OCI-LY7 (cell line): ENCODE results near the gene UBQLNL. TPM values are rescaled to one million over a fixed set of nuclear protein-coding genes. Genes with fewer than 3 reads are reported as not detected.

Experiments
- BruUV-seq: library from RNA; stranded (reverse); fragments of 400-500 nt; replicated peaks from 2 replicates; lab custom pipeline; 2021; lab: Mats Ljungman, UMichigan
- CTCF ChIA-PET: fragments of 300-600 bp; sonication (Branson Sonifier 250); formaldehyde crosslinking; loops from one replicate; lab custom pipeline; 2022; ENCODE audit warnings: antibody characterized with exemption; ENCODE audit not compliant: unreplicated experiment; lab: Charles Lee
- POLR2A ChIA-PET: fragments of 300-600 bp; sonication (Branson Sonifier 250); formaldehyde crosslinking; loops from one replicate; lab custom pipeline; 2022; ENCODE audit warnings: antibody characterized with exemption; lab: Charles Lee
- DNase-seq: peaks from one replicate; pipeline ENCODE4 v3.0.0-alpha.2; 2015; ENCODE audit warnings: low spot score
- H2AFZ ChIP-seq: fragments of 200-600 bp; sonication (generic), shearing (Covaris generic); 2 replicates; pipeline ENCODE4 v1.6.1; 2014; ENCODE audit warnings: mild to moderate bottlenecking, antibody characterized with exemption, low read length, moderate library complexity
- H3K27ac ChIP-seq: fragments of 200-600 bp; sonication (generic); 2 replicates; pipeline ENCODE4 v1.5.1; 2014; ENCODE audit warnings: mixed run types, low read depth, mild to moderate bottlenecking, moderate library complexity, low read length, inconsistent platforms; ENCODE audit not compliant: poor library complexity, severe bottlenecking
- H3K36me3 ChIP-seq: fragments of 200-600 bp; sonication (generic); 2 replicates; pipeline ENCODE4 v1.6.1; 2014; ENCODE audit warnings: mild to moderate bottlenecking, antibody characterized with exemption, low read length, moderate library complexity, mixed read lengths; ENCODE audit not compliant: insufficient read depth
- H3K4me1 ChIP-seq: fragments of 200-600 bp; sonication (generic); 2 replicates; pipeline ENCODE4 v1.5.1; 2014; ENCODE audit warnings: mild to moderate bottlenecking, low read length; ENCODE audit not compliant: insufficient read depth, poor library complexity, severe bottlenecking
- H3K4me2 ChIP-seq: fragments of 200-600 bp; sonication (generic); 2 replicates; pipeline ENCODE4 v1.6.1; 2014; ENCODE audit warnings: mild to moderate bottlenecking, low read length
- H3K4me3 ChIP-seq: fragments of 200-600 bp; sonication (generic); 2 replicates; pipeline ENCODE4 v1.5.1; 2014; ENCODE audit warnings: mild to moderate bottlenecking, low read depth, low read length; ENCODE audit not compliant: poor library complexity, severe bottlenecking
- H3K79me2 ChIP-seq: fragments of 200-600 bp; sonication (generic); 2 replicates; pipeline ENCODE4 v1.6.1; 2016; ENCODE audit warnings: low read depth, mild to moderate bottlenecking, low read length, moderate library complexity, mixed read lengths; ENCODE audit not compliant: insufficient read depth
- H3K9me2 ChIP-seq: fragments of 200-600 bp; sonication (generic); 2 replicates; pipeline ENCODE4 v1.6.1; 2016; ENCODE audit warnings: mild to moderate bottlenecking, low read length, mixed read lengths; ENCODE audit not compliant: insufficient read depth
- H3K9me3 ChIP-seq: fragments of 200-600 bp; sonication (generic); 2 replicates; pipeline ENCODE4 v1.6.1; 2014; ENCODE audit warnings: mild to moderate bottlenecking, mixed run types, low read length, mixed read lengths
- H4K20me1 ChIP-seq: fragments of 200-600 bp; sonication (generic); 2 replicates; pipeline ENCODE4 v1.6.1; 2014; ENCODE audit warnings: mild to moderate bottlenecking, antibody characterized with exemption, low read length, moderate library complexity, mixed read lengths; ENCODE audit not compliant: insufficient read depth
- EZH2phosphoT487 ChIP-seq: fragments of 200-600 bp; sonication (generic); IDR thresholded peaks from 2 replicates; pipeline ENCODE4 v1.6.1; 2018; ENCODE audit warnings: low read depth, borderline replicate concordance, mild to moderate bottlenecking, mixed run types, antibody characterized with exemption, low read length, moderate library complexity, mixed read lengths
- intact Hi-C: fragments of 100-400 bp; cut with micrococcal nuclease; formaldehyde crosslinking; loops from one replicate; pipeline ENCODE4 v1.10.0; 2022; ENCODE audit not compliant: unreplicated experiment
- total RNA-seq, 2 experiments: library from RNA; depleted of rRNA in 1 of 2; stranded (reverse); fragments of >200 nt in 1 of 2; shearing (Covaris generic) in 1 of 2; gene quantifications; 2 replicates each; pipeline ENCODE4 v1.2.3, GENCODE V29; 2014 to 2022
- TF ChIP-seq, protein P1 (sequence below): fragments of 200-600 bp; sonication (generic); conservative IDR thresholded peaks from 2 replicates; pipeline ENCODE4 v1.5.1; 2014; ENCODE audit warnings: mild to moderate bottlenecking, antibody characterized with exemption, low read length, moderate library complexity, mixed read lengths

UBQLNL gene
- total RNA-seq, 2 experiments from 2014 or later = 0.13 TPM; not detected in 1

DNA sequence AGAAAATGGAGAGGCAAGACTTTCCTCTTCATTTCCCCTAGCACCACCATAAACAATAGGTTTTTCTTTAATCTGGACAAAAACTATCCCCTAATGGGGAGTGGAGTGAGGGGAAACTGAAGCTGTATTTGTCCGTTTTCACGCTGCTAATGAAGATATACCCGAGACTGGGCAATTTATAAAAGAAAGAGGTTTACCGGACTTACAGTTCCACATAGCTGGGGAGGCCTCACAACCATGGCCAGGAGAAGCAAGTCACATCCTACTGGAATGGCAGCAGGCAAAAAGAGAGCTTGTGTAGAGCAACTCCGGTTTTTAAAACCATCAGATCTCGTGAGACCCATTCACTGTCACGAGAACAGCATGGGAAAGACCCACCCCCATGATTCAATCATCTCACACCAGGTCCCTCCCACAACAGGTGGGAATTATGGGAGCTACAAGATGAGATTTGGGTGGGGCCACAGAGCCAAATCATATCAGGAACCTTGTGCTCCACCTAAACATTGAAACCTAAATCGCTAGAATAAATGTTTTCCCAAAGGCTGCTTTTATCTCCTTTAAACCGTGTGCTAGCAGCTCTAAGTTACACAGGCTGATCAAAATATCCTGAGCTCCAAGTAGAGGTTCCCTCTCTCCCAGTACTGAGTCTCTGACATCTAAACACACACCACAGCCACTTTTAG is 11.0 kb downstream of the UBQLNL start:
- Histone ChIP-seq H3K79me2 (no peaks in the 10 kb centered on the region), H3K9me2 (no peaks in the 10 kb centered on the region), H3K4me1 (no peaks in the 10 kb centered on the region), H4K20me1 (no peaks in the 10 kb centered on the region), H3K27ac (no peak overlapping the region), H3K9me3 (no peaks in the 10 kb centered on the region), H2AFZ (no peak overlapping the region), H3K36me3 (no peaks in the 10 kb centered on the region), H3K4me3 (no peak overlapping the region), H3K4me2 (no peak overlapping the region)
- ChIA-PET CTCF (no interaction called here), POLR2A (no interaction called here)
- intact Hi-C loops = no loop called here
- no TSS peak for BruUV-seq
- DNase-seq = no peak
- TF ChIP-seq, protein P1, sequence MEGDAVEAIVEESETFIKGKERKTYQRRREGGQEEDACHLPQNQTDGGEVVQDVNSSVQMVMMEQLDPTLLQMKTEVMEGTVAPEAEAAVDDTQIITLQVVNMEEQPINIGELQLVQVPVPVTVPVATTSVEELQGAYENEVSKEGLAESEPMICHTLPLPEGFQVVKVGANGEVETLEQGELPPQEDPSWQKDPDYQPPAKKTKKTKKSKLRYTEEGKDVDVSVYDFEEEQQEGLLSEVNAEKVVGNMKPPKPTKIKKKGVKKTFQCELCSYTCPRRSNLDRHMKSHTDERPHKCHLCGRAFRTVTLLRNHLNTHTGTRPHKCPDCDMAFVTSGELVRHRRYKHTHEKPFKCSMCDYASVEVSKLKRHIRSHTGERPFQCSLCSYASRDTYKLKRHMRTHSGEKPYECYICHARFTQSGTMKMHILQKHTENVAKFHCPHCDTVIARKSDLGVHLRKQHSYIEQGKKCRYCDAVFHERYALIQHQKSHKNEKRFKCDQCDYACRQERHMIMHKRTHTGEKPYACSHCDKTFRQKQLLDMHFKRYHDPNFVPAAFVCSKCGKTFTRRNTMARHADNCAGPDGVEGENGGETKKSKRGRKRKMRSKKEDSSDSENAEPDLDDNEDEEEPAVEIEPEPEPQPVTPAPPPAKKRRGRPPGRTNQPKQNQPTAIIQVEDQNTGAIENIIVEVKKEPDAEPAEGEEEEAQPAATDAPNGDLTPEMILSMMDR = no peak
- TF ChIP-seq EZH2phosphoT487 = no peak

DNA sequence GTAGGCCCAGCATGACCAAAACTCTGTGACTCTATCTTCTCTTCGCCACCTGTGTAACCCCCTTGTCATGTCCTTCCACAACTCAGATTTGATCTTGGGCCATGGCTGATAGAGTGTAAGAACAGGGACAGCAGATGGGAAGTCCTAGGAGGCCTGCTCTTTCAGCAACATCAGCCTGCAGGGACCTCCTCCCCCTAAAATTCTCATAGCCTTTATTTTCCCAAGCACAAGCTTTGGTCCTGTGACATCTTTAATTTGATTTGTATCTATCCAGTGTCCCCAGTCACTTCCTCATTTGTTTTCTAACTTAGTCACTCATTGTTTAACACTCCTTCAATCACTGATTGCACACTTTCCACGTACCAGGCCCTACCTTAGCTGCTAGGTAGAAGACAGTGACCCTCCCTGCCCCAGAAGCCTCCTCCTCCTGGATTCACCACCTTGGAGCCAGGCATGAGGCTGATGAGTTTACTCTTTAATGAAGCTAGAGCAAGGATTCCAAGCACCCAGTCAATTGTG is 12.0 kb downstream of the UBQLNL start:
- intact Hi-C loops = no loop called here
- no peak overlapping the region for H3K4me2 ChIP-seq

More for the DNA sequence above, 12.0 kb downstream of the UBQLNL start:
- Histone ChIP-seq H3K27ac (no peak overlapping the region), H3K4me1 (no peaks in the 10 kb centered on the region), H3K4me3 (no peak overlapping the region), H2AFZ (no peak overlapping the region), H3K79me2 (no peaks in the 10 kb centered on the region), H3K36me3 (no peaks in the 10 kb centered on the region), H3K9me3 (no peaks in the 10 kb centered on the region), H4K20me1 (no peaks in the 10 kb centered on the region), H3K9me2 (no peaks in the 10 kb centered on the region)
- BruUV-seq = no TSS peak
- ChIA-PET POLR2A (interaction anchor here (0.6 kb wide), 1 partner anchor 870 kb away, joined by 5 read pairs; no protein-coding TSS in a partner anchor), CTCF (no interaction called here)
- DNase-seq = no peak
- TF ChIP-seq, protein P1 = no peak
- TF ChIP-seq EZH2phosphoT487 = no peak
